ENCODE results near the gene CCR7.
"Not testable (repeated sequence)": the region's sequence is repeated elsewhere in the genome, so short reads cannot be mapped to it uniquely, and the experiment has no call there.

The CCR7 gene

DNA sequence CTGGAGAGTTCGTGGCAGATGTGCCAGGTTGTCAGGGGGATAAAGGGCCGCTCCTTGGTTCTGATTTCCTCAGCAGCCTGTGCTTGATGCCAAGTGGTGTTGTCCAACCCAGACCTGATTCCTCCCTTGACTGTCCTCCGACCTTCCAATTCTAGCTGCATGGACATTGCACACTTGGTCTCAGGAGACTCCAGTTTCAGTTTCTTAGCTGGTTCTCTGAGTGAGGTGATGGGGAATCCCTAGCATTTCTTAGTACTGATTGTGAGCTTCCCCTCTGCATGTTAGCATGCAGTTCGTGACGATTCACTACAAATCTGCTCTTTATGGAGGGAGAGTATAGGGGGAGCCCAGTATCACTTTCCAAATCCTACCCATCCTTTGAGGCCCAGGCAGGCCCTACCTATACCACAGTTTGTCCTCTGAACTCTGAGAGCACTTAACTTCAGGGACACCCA is 12.4 kb upstream of the CCR7 start:
- no peak overlapping the region for H3K9ac ChIP-seq
- no peaks in the 10 kb centered on the region for H3K79me2 ChIP-seq
- H3K27ac ChIP-seq, result no peak overlapping the region
- no peaks in the 10 kb centered on the region for H3K9me3 ChIP-seq (ENCODE audit: control insufficient read depth, low read length)
- H3K4me1 ChIP-seq, result no peaks in the 10 kb centered on the region
- H3K36me3 ChIP-seq (ENCODE audit: control insufficient read depth, insufficient read depth, low read length), result no peaks in the 10 kb centered on the region
- TF ChIP-seq, protein P1, sequence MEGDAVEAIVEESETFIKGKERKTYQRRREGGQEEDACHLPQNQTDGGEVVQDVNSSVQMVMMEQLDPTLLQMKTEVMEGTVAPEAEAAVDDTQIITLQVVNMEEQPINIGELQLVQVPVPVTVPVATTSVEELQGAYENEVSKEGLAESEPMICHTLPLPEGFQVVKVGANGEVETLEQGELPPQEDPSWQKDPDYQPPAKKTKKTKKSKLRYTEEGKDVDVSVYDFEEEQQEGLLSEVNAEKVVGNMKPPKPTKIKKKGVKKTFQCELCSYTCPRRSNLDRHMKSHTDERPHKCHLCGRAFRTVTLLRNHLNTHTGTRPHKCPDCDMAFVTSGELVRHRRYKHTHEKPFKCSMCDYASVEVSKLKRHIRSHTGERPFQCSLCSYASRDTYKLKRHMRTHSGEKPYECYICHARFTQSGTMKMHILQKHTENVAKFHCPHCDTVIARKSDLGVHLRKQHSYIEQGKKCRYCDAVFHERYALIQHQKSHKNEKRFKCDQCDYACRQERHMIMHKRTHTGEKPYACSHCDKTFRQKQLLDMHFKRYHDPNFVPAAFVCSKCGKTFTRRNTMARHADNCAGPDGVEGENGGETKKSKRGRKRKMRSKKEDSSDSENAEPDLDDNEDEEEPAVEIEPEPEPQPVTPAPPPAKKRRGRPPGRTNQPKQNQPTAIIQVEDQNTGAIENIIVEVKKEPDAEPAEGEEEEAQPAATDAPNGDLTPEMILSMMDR (IDR thresholded peaks at IDR 0.05), result no peak
- H3K4me2 ChIP-seq (ENCODE audit: low read length), result no peak overlapping the region
- H2AFZ ChIP-seq, result no peak overlapping the region
- H3K27me3 ChIP-seq (ENCODE audit: control insufficient read depth, insufficient read depth, low read length), result no peaks in the 10 kb centered on the region
- H3K4me3 ChIP-seq (ENCODE audit: low read depth, low read length), result no peak overlapping the region

DNA sequence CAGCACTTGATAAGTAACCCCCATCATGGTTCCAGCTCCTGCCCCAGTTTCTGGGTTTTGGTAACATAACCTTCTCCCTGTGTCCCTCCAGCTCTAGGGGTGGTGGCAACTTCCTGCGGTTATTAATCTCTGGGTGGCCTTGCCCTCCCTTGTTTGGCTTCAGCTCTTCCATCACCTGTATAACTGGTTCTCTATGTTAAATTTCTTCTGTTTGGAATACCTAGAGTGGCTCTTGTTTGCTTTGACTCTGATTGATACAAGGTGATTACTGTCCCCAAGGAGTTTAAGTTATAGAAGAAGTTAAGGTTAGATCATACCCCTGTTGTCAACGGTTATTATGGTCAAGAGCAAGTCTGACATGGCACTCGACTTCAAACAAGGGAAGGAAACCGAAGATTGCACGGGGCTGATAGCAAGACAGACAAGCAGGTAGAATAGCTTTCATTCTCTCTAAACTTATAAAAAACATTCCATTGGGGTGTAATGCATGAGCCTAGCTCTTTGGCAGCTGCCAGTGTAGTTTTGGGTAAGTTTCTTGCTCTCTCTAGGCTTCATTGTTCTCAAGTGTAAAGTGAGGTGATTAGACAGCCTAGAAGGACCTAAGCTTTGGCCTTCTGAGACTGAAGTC is 11.0 kb upstream of the CCR7 start:
- H3K9me3 ChIP-seq (ENCODE audit: control insufficient read depth, low read length), result no peaks in the 10 kb centered on the region
- H2AFZ ChIP-seq, result no peak overlapping the region
- TF ChIP-seq, protein P1 (IDR thresholded peaks at IDR 0.05), result no peak
- H3K4me3 ChIP-seq (ENCODE audit: low read depth, low read length), result no peak overlapping the region
- H3K27me3 ChIP-seq (ENCODE audit: control insufficient read depth, insufficient read depth, low read length), result no peaks in the 10 kb centered on the region
- no peak overlapping the region for H3K4me2 ChIP-seq (ENCODE audit: low read length)
- no peaks in the 10 kb centered on the region for H3K79me2 ChIP-seq
- no peak overlapping the region for H3K9ac ChIP-seq
- no peaks in the 10 kb centered on the region for H3K4me1 ChIP-seq
- no peaks in the 10 kb centered on the region for H3K36me3 ChIP-seq (ENCODE audit: control insufficient read depth, insufficient read depth, low read length)
- H3K27ac ChIP-seq, result no peak overlapping the region

DNA sequence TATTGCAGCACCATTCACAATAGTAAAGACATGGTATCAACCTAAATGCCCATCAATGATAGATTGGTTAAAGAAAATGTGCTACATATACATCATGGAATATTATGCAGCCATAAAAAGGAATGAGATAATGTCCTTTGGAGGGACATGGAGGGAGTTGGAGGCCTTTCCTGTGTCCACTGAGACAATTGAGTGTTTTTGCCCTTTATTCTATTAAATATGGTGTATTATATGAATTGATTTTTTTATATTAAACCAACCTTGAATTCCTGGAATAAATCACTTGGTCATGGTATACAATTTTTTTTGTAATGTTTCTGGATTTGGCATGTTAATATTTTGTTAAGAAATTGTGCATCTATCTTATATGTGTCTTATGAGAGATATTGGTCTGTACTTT is 9.0 kb upstream of the CCR7 start:
- Histone ChIP-seq H3K27ac (no peak overlapping the region), H3K4me1 (no peaks in the 10 kb centered on the region), H3K27me3 (ENCODE audit: control insufficient read depth, insufficient read depth, low read length) (no peaks in the 10 kb centered on the region), H3K4me3 (ENCODE audit: low read depth, low read length) (no peak overlapping the region), H3K36me3 (ENCODE audit: control insufficient read depth, insufficient read depth, low read length) (no peaks in the 10 kb centered on the region), H3K9ac (no peak overlapping the region), H3K79me2 (no peaks in the 10 kb centered on the region), H3K9me3 (ENCODE audit: control insufficient read depth, low read length) (no peaks in the 10 kb centered on the region), H2AFZ (no peak overlapping the region), H3K4me2 (ENCODE audit: low read length) (no peak overlapping the region)
- TF ChIP-seq, protein P1 (IDR thresholded peaks at IDR 0.05), result no peak

DNA sequence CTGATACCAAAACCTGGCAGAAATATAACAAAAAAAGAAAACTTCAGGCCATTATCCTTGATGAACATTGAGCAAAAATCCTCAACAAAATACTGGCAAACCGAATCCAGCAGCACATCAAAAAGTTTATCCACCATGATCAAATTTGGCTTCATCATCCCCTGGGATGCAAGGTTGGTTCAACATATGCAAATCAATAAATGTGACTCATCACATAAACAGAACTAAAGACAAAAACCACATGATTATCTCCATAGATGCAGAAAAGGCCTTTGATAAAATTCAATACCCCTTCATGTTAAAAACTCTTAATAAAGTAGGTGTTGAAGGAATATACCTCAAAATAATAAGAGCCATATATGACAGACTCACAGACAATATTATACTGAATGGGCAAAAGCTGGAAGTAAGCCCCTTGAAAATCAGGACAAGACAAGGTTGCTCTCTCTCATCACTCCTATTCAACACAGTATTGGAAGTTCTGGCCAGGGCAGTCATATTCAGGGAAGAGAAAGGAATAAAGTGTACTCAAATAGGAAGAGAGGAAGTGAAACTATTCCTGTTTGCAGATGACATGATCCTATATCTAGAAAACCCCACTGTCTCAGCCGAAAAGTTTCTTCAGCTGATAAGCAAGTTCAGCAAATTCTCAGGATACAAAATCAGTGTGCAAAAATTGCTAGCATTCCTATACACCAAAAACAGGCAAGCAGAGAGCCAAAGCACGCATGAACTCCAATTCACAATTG is 7.1 kb upstream of the CCR7 start:
- H3K27me3 ChIP-seq (ENCODE audit: control insufficient read depth, insufficient read depth, low read length); H3K9me3 ChIP-seq (ENCODE audit: control insufficient read depth, low read length); H3K36me3 ChIP-seq (ENCODE audit: control insufficient read depth, insufficient read depth, low read length); H3K79me2 ChIP-seq; H3K4me2 ChIP-seq (ENCODE audit: low read length); H3K4me3 ChIP-seq (ENCODE audit: low read depth, low read length); H3K27ac ChIP-seq; H3K9ac ChIP-seq; H2AFZ ChIP-seq; H3K4me1 ChIP-seq: not testable (repeated sequence)

DNA sequence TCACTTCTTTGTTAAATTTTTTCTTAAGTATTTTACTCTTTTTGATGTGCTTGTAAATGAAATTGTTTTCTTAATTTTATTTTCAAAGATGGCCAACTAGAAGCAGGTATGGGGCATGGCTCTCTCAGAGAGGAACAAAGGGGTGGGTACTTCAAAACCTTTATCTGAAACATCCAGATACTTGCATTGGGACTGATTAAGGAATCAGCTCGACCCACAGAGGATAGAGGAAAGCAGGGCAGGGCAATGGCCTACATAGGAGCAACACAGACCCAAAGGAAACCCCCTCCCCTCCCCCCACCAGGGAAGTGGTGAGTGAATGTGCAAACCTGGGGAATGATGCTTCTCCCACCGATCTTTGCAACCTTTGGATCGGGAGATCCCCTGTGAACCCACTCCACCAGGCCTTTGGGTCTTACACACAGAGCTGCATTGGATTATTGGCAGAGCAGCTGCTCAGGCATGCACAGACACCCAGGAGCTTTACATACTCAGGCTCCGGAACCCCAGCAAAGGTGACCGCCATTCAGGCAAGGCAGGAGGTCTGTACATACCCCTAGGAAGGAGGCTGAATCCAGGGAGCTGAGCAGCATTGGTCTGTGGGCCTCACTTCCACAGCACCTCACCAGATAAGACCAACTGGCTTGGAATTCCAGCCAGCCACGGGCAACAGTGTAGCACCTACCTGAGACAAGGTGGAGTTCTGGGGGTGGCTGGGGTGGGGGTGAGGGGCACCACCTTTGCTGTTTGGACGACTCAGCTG is 3.0 kb upstream of the CCR7 start:
- no peak overlapping the region for H3K9ac ChIP-seq
- TF ChIP-seq, protein P1 (IDR thresholded peaks at IDR 0.05), result no peak
- no peak overlapping the region for H3K27ac ChIP-seq
- H3K9me3 ChIP-seq (ENCODE audit: control insufficient read depth, low read length), result no peaks in the 10 kb centered on the region
- H3K4me3 ChIP-seq (ENCODE audit: low read depth, low read length), result no peak overlapping the region
- H3K4me2 ChIP-seq (ENCODE audit: low read length), result no peak overlapping the region
- H3K27me3 ChIP-seq (ENCODE audit: control insufficient read depth, insufficient read depth, low read length), result no peaks in the 10 kb centered on the region
- no peaks in the 10 kb centered on the region for H3K79me2 ChIP-seq
- no peaks in the 10 kb centered on the region for H3K36me3 ChIP-seq (ENCODE audit: control insufficient read depth, insufficient read depth, low read length)
- H2AFZ ChIP-seq, result no peak overlapping the region
- H3K4me1 ChIP-seq, result no peaks in the 10 kb centered on the region

All from parathyroid adenoma (tissue), 2 donors.